PC-3 (cell line): ENCODE measurements around the gene TTC12. TPM values are rescaled to one million over a fixed set of nuclear protein-coding genes. Genes with fewer than 3 reads are reported as not detected.

Experiments used
- ATAC-seq: fragments of 200-7000 bp; cut with Tn5 transposase; 2 replicates; pipeline ENCODE4 v1.9.1; 2020; ENCODE audit warnings: mild to moderate bottlenecking, moderate library complexity
- BruUV-seq: library from RNA; stranded (reverse); fragments of 400-500 nt; replicated peaks from 2 replicates; lab custom pipeline; 2021; lab: Mats Ljungman, UMichigan
- CTCF ChIA-PET: fragments of 300-600 bp; sonication (Branson Sonifier 250); formaldehyde crosslinking; loops from one replicate; lab custom pipeline; 2022; ENCODE audit warnings: antibody characterized with exemption; lab: Charles Lee
- POLR2A ChIA-PET: fragments of 300-600 bp; sonication (Branson Sonifier 250); formaldehyde crosslinking; loops from one replicate; lab custom pipeline; 2022; ENCODE audit warnings: antibody characterized with exemption; ENCODE audit not compliant: unreplicated experiment; lab: Charles Lee
- DNase-seq: peaks from one replicate; pipeline ENCODE4 v3.0.0-alpha.2; 2015
- H2AFZ ChIP-seq: fragments of 300-600 bp; sonication (generic); 2 replicates; pipeline ENCODE4 v1.6.0; 2016; ENCODE audit warnings: antibody characterized with exemption, low read length
- H3F3A ChIP-seq: fragments of 300-600 bp; sonication (generic); one replicate; pipeline ENCODE4 v1.6.0; 2017; ENCODE audit warnings: antibody characterized with exemption, low read length, control low read depth, mild to moderate bottlenecking; ENCODE audit not compliant: unreplicated experiment
- H3K27ac ChIP-seq: fragments of 300-600 bp; sonication (generic); 2 replicates; pipeline ENCODE4 v1.5.1; 2016; ENCODE audit warnings: mild to moderate bottlenecking, low read length
- H3K27me3 ChIP-seq: fragments of 300-600 bp; sonication (generic); 2 replicates; pipeline ENCODE4 v1.6.1; 2016; ENCODE audit warnings: low read length, mixed read lengths
- H3K36me3 ChIP-seq: fragments of 300-600 bp; sonication (generic); 2 replicates; pipeline ENCODE4 v1.6.1; 2016; ENCODE audit warnings: low read depth, mixed run types, low read length, mixed read lengths
- H3K4me1 ChIP-seq: fragments of 300-600 bp; sonication (generic); 2 replicates; pipeline ENCODE4 v1.5.1; 2016; ENCODE audit warnings: low read length; ENCODE audit not compliant: insufficient read depth
- H3K4me2 ChIP-seq: fragments of 300-600 bp; sonication (generic); 2 replicates; pipeline ENCODE4 v1.6.0; 2016; ENCODE audit warnings: low read length
- H3K4me3 ChIP-seq: fragments of 300-600 bp; sonication (generic); 2 replicates; pipeline ENCODE4 v1.5.1; 2016; ENCODE audit warnings: mild to moderate bottlenecking, low read length, mixed read lengths
- H3K79me2 ChIP-seq: fragments of 300-600 bp; sonication (generic); 2 replicates; pipeline ENCODE4 v1.6.1; 2017; ENCODE audit warnings: low read length, mixed read lengths
- H3K9ac ChIP-seq: fragments of 300-600 bp; sonication (generic); 2 replicates; pipeline ENCODE4 v1.6.0; 2016; ENCODE audit warnings: mild to moderate bottlenecking, low read length
- H3K9me2 ChIP-seq: fragments of 300-600 bp; sonication (generic); replicated peaks from 2 replicates; pipeline ENCODE4 v1.6.1; 2016; ENCODE audit warnings: mixed run types, low read length, mixed read lengths
- H3K9me3 ChIP-seq: fragments of 300-600 bp; sonication (generic); 2 replicates; pipeline ENCODE4 v1.6.1; 2016; ENCODE audit warnings: low read length, mixed read lengths
- H4K20me1 ChIP-seq: fragments of 300-600 bp; sonication (generic); 2 replicates; pipeline ENCODE4 v1.6.1; 2016; ENCODE audit warnings: low read length, mixed read lengths
- EZH2 ChIP-seq: fragments of 300-600 bp; sonication (generic); IDR thresholded peaks from one replicate; pipeline ENCODE4 v1.6.1; 2017; ENCODE audit warnings: antibody characterized with exemption, mild to moderate bottlenecking, low read length; ENCODE audit not compliant: unreplicated experiment
- EZH2phosphoT487 ChIP-seq: fragments of 300-600 bp; sonication (generic); IDR thresholded peaks from 2 replicates; pipeline ENCODE4 v1.6.1; 2018; ENCODE audit warnings: mild to moderate bottlenecking, antibody characterized with exemption, low read length, borderline replicate concordance
- intact Hi-C: fragments of 100-400 bp; cut with micrococcal nuclease; formaldehyde crosslinking; loops from 2 replicates; pipeline ENCODE4 v1.9.0; 2023
- total RNA-seq: library from RNA; depleted of rRNA; stranded (reverse); fragments of >200 nt; gene quantifications from 2 replicates; pipeline ENCODE4 v1.2.3, GENCODE V29; 2014
- TF ChIP-seq, protein P1 (sequence below): fragments of 300-600 bp; sonication (generic); conservative IDR thresholded peaks from 2 replicates; pipeline ENCODE4 v1.5.1; 2017; ENCODE audit warnings: antibody characterized with exemption, low read depth, mild to moderate bottlenecking, low read length

The TTC12 gene
- total RNA-seq, 1 experiment from 2014 or later = 13.1 TPM

DNA sequence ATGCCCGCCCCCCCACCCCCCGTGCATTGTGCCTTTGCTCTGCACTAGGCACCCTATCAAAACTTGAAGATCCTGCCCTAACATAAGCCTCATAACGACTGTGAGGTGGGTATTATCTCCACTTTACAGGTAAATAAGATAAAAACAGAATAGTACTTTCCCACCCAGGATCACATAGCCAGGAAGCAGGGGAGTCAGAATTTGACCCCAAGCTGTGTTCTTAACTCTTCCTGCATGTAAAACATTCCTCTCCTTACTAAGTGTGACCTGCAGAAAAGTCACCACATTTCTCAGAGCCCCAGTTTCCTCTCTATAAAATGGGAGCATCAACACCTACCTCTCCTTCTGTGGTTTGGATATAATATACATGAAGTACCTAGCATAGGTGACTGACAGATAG, 55.0 kb downstream of the TTC12 start:
- Histone ChIP-seq H3K27me3 (no peaks in the 10 kb centered on the region), H3K79me2 (no peaks in the 10 kb centered on the region), H4K20me1 (no peaks in the 10 kb centered on the region), H3K9me2 (no peaks in the 10 kb centered on the region), H2AFZ (no peak overlapping the region), H3K4me1 (peaks cover 13% of the 10 kb centered on the region), H3K9me3 (no peaks in the 10 kb centered on the region), H3K27ac (no peak overlapping the region), H3K9ac (no peak overlapping the region), H3K4me2 (no peak overlapping the region), H3F3A (no peaks in the 10 kb centered on the region), H3K4me3 (no peak overlapping the region), H3K36me3 (no peaks in the 10 kb centered on the region)
- POLR2A ChIA-PET = no interaction called here
- TF ChIP-seq EZH2 (no peak), EZH2phosphoT487 (no peak)
- TF ChIP-seq, protein P1, sequence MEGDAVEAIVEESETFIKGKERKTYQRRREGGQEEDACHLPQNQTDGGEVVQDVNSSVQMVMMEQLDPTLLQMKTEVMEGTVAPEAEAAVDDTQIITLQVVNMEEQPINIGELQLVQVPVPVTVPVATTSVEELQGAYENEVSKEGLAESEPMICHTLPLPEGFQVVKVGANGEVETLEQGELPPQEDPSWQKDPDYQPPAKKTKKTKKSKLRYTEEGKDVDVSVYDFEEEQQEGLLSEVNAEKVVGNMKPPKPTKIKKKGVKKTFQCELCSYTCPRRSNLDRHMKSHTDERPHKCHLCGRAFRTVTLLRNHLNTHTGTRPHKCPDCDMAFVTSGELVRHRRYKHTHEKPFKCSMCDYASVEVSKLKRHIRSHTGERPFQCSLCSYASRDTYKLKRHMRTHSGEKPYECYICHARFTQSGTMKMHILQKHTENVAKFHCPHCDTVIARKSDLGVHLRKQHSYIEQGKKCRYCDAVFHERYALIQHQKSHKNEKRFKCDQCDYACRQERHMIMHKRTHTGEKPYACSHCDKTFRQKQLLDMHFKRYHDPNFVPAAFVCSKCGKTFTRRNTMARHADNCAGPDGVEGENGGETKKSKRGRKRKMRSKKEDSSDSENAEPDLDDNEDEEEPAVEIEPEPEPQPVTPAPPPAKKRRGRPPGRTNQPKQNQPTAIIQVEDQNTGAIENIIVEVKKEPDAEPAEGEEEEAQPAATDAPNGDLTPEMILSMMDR = no peak
- no TSS peak for BruUV-seq
- CTCF ChIA-PET = no interaction called here
- intact Hi-C loops = no loop called here
- no peak for DNase-seq
- no peak for ATAC-seq

DNA sequence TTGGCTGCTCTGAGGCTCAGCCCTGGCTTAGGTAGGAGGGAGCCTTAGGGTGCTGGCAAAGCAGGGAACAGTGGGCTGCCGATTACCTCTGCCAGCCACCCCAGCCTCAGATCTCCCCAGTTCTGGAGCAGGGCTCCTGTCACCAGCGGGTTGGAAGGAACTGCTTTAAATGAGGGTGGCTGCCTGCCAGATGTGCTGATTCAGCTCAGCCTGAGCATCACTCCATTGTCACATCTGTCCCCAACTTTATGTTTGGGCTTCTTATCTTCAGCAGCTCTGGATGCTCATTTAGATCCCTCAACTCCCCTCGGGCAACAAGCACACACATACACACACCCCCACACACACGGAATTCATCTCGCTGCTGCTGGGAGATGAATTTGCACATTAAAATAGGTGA, 56.3 kb downstream of the TTC12 start:
- DNase-seq (no peak), ATAC-seq (no peak)
- H3K79me2 ChIP-seq = no peaks in the 10 kb centered on the region
- H3K27ac ChIP-seq = no peak overlapping the region
- no peaks in the 10 kb centered on the region for H3K27me3 ChIP-seq
- H3K9me2 ChIP-seq = no peaks in the 10 kb centered on the region
- H3K36me3 ChIP-seq = no peaks in the 10 kb centered on the region
- ChIA-PET CTCF (no interaction called here), POLR2A (no interaction called here)
- H3K4me1 ChIP-seq = peaks cover 13% of the 10 kb centered on the region
- no peak overlapping the region for H3K4me3 ChIP-seq
- H2AFZ ChIP-seq = no peak overlapping the region
- H3K9ac ChIP-seq = no peak overlapping the region
- no peaks in the 10 kb centered on the region for H3K9me3 ChIP-seq
- intact Hi-C loops = no loop called here
- H3K4me2 ChIP-seq = no peak overlapping the region
- no TSS peak for BruUV-seq
- H3F3A ChIP-seq = no peaks in the 10 kb centered on the region
- H4K20me1 ChIP-seq = no peaks in the 10 kb centered on the region
- TF ChIP-seq, protein P1 = no peak

DNA sequence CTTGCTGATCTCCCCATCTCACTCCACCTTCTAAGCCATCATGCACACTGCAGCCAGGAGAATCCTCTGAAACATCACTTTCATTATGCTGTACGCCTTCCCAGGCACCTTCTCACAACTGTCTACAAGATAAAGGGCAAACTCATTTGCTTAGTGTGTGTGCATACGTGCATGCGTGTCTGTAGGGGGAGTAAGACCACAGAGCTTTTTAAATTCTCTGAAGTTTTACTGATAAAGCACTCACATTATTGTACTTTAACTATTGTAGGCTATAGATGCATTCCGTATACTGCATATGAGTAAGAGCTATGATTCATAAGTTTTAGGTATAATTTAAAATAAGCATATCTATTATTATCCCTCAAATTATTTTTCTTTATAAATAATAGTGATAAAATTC, 57.9 kb downstream of the TTC12 start:
- DNase-seq = no peak
- CTCF ChIA-PET = no interaction called here

More for the DNA sequence above, 57.9 kb downstream of the TTC12 start:
- no peak for ATAC-seq
- TF ChIP-seq EZH2phosphoT487 (no peak), EZH2 (no peak)
- TF ChIP-seq, protein P1 = peak; percentile 44
- no peak overlapping the region for H3K9ac ChIP-seq
- no peaks in the 10 kb centered on the region for H3K36me3 ChIP-seq
- no peaks in the 10 kb centered on the region for H3K79me2 ChIP-seq
- H3F3A ChIP-seq = no peaks in the 10 kb centered on the region
- H3K4me3 ChIP-seq = no peak overlapping the region
- no peaks in the 10 kb centered on the region for H3K27me3 ChIP-seq
- H3K9me3 ChIP-seq = no peaks in the 10 kb centered on the region
- no peak overlapping the region for H3K4me2 ChIP-seq
- H3K9me2 ChIP-seq = no peaks in the 10 kb centered on the region
- peaks cover 13% of the 10 kb centered on the region for H3K4me1 ChIP-seq
- POLR2A ChIA-PET = no interaction called here
- H3K27ac ChIP-seq = no peak overlapping the region
- no peaks in the 10 kb centered on the region for H4K20me1 ChIP-seq
- no peak overlapping the region for H2AFZ ChIP-seq
- no TSS peak for BruUV-seq
- intact Hi-C loops = no loop called here
